Aorta (tissue), 5 donors: ENCODE data around the gene PRKAR1B. TPM values are rescaled to one million over a fixed set of nuclear protein-coding genes. Genes with fewer than 3 reads are reported as not detected.

ENCODE experiments used
- ATAC-seq: fragments of 200-7000 bp; cut with Tn5 transposase; one replicate; pipeline ENCODE4 v1.9.1; 2022; ENCODE audit warnings: moderate library complexity; ENCODE audit not compliant: low FRiP score
- DNase-seq, 2 donors: peaks; one replicate each; pipeline ENCODE4 v3.0.0-alpha.2; 2020
- H3K27ac ChIP-seq, 2 donors: one replicate each; pipeline ENCODE4 v1.5.1; 2013; ENCODE audit warnings: low read length in 2 of 2, mild to moderate bottlenecking in 2 of 2, moderate library complexity in 2 of 2, control low read depth in 1 of 2, inconsistent platforms in 1 of 2, low read depth in 1 of 2
- H3K27me3 ChIP-seq, 2 donors: one replicate each; pipeline ENCODE4 v1.6.1; 2013; ENCODE audit warnings: control low read depth in 1 of 2, low read length in 1 of 2, mild to moderate bottlenecking in 1 of 2, moderate library complexity in 1 of 2; ENCODE audit not compliant: insufficient read depth in 2 of 2, control insufficient read depth in 1 of 2
- H3K36me3 ChIP-seq, 2 donors: one replicate each; pipeline ENCODE4 v1.6.1; 2013; ENCODE audit warnings: control low read depth in 1 of 2, low read length in 1 of 2, mild to moderate bottlenecking in 1 of 2; ENCODE audit not compliant: insufficient read depth in 2 of 2, control insufficient read depth in 1 of 2
- H3K4me1 ChIP-seq, 2 donors: one replicate each; pipeline ENCODE4 v1.6.1; 2013; ENCODE audit warnings: low read length in 2 of 2, control low read depth in 1 of 2, mild to moderate bottlenecking in 1 of 2, moderate library complexity in 1 of 2; ENCODE audit not compliant: insufficient read depth in 2 of 2, control insufficient read depth in 1 of 2
- H3K4me3 ChIP-seq, 2 donors: one replicate each; pipeline ENCODE4 v1.5.1; 2013; ENCODE audit warnings: low read length in 2 of 2, control low read depth in 1 of 2, mild to moderate bottlenecking in 1 of 2
- H3K9me3 ChIP-seq: one replicate; pipeline ENCODE4 v1.6.1; 2013; ENCODE audit warnings: mild to moderate bottlenecking, low read length; ENCODE audit not compliant: control insufficient read depth
- WGBS, 2 donors: extraction: QIAGEN DNeasy Blood & Tissue Kit; methylation state at CpG; one replicate each; pipeline ENCODE4 v1.1.7; 2013; 5-methylcytosine and 5-hydroxymethylcytosine counted together
- intact Hi-C, 2 donors: fragments of 100-400 bp; cut with DNase I; formaldehyde crosslinking; loops; one replicate each; pipeline versions ENCODE4 v1.14.2 to v1.15.0; 2022
- polyA plus RNA-seq, 2 donors: library from polyadenylated mRNA; stranded (reverse); fragments of 200-250 nt; gene quantifications; one replicate each; pipeline ENCODE4 v1.2.3, GENCODE V29; 2013
- total RNA-seq, 2 donors: library from RNA; stranded (reverse); fragmentation: NEBNext Ultra II Directional; extraction: Animal tissue kit (Norgen Biotek cat#: 25700); gene quantifications; one replicate each; pipeline ENCODE4 v1.2.1, GENCODE V29; 2021
- donor health status: healthy with polysubstance abuse.
- donor health status: Bipolar disorder and iron deficiency.
- donor health status: DM: no; HTN: no; CAD: no.
- donor health status: DM: no; HTN: no; CAD: no.
- donor health status: DM: yes; HTN: yes; CAD: no.

The PRKAR1B gene
- total and polyA plus RNA-seq, 4 donors, result 6.6 to 16.2 (median 14.1) TPM

DNA sequence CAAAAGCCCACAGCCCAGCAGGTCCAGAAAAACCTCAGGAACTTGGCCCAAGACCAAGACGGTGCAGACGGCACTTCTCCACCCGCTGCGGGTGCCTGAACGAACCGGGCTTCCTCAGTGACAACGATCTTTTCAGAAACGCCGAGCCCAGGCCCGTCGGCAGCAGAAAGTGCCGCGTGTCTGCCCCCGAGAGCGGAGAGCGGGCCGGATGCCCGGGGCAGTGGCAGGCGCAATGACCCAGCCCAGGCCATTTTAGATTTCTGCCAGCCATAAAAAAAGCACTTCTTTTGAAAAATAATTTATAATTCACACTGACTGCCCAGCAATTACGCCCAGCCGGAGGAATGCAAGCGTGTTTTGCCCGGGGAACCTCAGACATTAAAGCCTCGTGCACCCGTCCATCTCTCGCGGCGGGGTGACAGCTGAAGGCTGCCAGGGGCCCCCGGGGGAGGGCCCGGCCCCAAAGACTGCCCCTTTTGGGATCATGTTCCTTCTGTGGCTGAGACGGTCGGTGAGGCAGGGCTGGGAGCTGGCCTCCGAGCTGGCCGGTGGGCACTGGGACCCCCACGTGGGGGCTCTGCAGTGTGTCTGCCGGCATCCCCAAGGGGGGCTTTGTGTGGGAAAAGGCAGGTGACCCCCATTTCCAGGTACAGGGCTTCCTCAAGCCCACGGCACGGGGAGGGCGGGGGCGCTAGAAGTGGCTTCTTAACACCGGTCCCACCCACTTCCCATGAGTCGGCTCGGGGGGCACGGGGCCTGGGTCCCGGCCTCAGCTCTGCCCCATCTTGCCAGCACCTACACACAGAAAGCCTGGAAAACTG, 136.1 kb downstream of the PRKAR1B start:
- Histone ChIP-seq H3K4me1 (no peaks in the 10 kb centered on the region), H3K27ac (peak overlapping the region in 1 of 2 donors; percentile 13)
- WGBS, 2 donors, result 9 to 12% methylated on average over 45 of the region's 45 CpGs

DNA sequence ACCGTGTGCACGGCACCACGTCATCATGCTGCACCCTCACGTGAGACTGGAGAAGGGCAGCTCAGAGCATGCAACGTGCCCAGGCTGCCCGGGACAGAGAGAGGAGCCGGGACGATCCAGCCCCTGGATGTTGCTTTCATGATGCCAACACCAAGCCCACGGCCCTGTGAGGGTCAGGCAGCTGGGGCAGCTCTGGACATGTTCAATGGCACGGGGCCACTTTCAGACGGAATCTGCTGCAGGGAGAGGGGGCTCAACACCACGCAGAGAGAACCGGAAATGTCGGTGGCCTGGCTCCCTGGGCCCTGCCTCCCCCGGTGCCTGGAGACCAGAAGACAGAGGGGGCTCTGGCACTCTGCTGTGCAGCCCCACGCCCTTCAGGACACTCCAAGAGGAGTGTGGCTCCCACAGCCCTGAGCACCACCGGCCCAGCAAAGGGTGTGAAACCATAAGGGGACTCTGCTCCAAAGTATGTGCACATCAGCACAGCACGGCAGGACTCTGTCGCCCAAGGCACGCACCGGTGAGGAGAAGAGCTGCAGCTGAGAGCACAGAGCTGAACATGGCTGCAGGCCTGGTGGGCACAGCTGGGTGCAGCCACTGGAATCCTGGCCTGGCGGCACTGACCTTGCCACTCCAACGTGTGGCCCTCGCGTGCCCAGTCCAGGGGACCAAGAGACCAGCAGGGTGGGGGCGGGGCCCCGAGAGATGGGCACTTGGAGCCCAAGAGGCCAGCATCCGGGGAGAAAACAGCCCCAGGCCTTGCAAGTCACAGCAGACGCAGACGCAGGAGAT, 137.1 kb downstream of the PRKAR1B start:
- Histone ChIP-seq H3K4me1 (no peaks in the 10 kb centered on the region), H3K27ac (peak overlapping the region in 1 of 2 donors; percentile 3), H3K9me3 (no peaks in the 10 kb centered on the region), H3K36me3 (no peaks in the 10 kb centered on the region), H3K4me3 (no peak overlapping the region), H3K27me3 (no peaks in the 10 kb centered on the region)
- DNase-seq (peak in 1 of 2 donors; percentile 46), ATAC-seq (no peak)
- 88 to 93% methylated on average over 29 to 30 of the region's 30 CpGs for WGBS, 2 donors
- intact Hi-C loops, result loop anchor here in 1 of 2 donors (10.0 kb wide), 1 partner anchor 45 kb away; no protein-coding TSS in a partner anchor

More for the DNA sequence above, 136.1 kb downstream of the PRKAR1B start:
- peak in 1 of 2 donors; percentile 62 for DNase-seq
- no peaks in the 10 kb centered on the region for H3K36me3 ChIP-seq
- peak; percentile 55 for ATAC-seq
- H3K9me3 ChIP-seq, result no peaks in the 10 kb centered on the region
- intact Hi-C loops, result loop anchor here in 1 of 2 donors (10.0 kb wide), 1 partner anchor 46 kb away; no protein-coding TSS in a partner anchor
- no peaks in the 10 kb centered on the region for H3K27me3 ChIP-seq
- no peak overlapping the region for H3K4me3 ChIP-seq

DNA sequence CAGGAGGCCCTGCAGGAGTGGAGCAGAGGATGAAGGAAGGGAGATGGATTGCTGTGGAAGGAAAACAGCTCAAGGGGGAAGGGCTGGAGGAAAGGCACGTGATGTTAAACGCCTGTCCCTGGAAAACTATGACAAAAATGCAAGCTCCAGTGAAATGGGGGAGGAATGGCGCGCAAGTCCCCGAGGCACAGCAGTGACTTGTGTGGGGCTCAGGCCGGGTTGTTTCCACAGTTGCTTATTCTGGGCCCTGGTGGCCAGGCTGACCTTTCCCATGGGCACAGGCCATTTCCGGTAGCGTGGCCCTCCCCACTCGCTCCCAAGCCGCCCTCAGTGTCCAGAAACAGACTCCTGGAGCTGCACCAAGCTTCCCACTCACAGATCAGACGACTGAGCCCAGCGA, 139.3 kb downstream of the PRKAR1B start:
- DNase-seq (peak; percentile 72 to 88), ATAC-seq (peak; percentile 76)
- intact Hi-C loops, result no loop called here
- WGBS, 2 donors, result 8 to 26% methylated on average over 12 of the region's 12 CpGs
- no peak overlapping the region for H3K4me3 ChIP-seq
- no peaks in the 10 kb centered on the region for H3K36me3 ChIP-seq
- no peaks in the 10 kb centered on the region for H3K27me3 ChIP-seq
- no peaks in the 10 kb centered on the region for H3K9me3 ChIP-seq
- no peaks in the 10 kb centered on the region for H3K4me1 ChIP-seq
- peak overlapping the region in 1 of 2 donors; percentile 18 for H3K27ac ChIP-seq

DNA sequence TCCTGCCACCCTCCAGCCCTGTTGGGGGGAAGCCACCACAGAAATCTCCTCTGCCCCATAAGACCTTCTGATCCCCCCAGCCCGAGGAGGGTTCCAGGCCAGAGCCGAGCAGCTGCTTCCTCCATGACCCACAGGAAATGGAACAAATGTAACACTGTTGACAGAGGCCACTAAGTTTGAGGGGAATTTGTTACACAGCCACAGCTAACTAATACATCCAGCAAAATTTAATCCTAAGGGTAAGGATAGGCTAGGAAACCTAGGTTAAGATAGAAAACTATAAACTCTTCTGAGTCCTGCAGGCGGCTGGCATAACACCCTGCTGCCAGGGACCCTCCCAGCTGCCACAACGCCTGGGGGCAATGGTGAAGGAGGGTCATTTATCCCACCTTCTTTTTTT, 140.6 kb downstream of the PRKAR1B start:
- intact Hi-C loops, result no loop called here
- H3K9me3 ChIP-seq, result no peaks in the 10 kb centered on the region
- 97 to 100% methylated on average over 4 of the region's 4 CpGs for WGBS, 2 donors
- H3K36me3 ChIP-seq, result no peaks in the 10 kb centered on the region
- H3K27ac ChIP-seq, result no peak overlapping the region
- ATAC-seq (no peak), DNase-seq (no peak)
- no peaks in the 10 kb centered on the region for H3K4me1 ChIP-seq
- H3K4me3 ChIP-seq, result no peak overlapping the region
- no peaks in the 10 kb centered on the region for H3K27me3 ChIP-seq

DNA sequence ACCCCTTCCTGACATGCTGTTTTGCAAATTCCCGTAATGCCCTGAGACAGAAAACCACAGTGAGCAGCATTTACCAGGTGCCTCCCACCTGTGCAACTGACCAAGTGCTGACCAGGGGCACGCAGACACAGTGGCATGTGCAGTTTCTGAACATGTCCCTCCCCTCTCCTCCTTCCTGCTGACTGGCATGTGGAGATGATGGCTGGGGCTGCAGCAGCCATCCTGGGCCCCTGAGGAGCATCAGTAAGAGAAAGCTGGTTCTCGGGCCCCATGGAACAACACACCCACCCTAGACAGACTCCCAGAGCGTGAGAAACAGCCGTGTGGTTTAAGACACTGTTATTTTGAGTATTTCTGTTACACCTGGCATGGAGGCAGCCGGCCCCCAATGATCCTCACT, 141.2 kb downstream of the PRKAR1B start:
- H3K4me1 ChIP-seq, result no peaks in the 10 kb centered on the region
- H3K36me3 ChIP-seq, result no peaks in the 10 kb centered on the region
- ATAC-seq (no peak), DNase-seq (peak in 1 of 2 donors; percentile 23)
- no peak overlapping the region for H3K27ac ChIP-seq
- intact Hi-C loops, result no loop called here
- H3K4me3 ChIP-seq, result no peak overlapping the region
- 96 to 97% methylated on average over 6 of the region's 6 CpGs for WGBS, 2 donors
- no peaks in the 10 kb centered on the region for H3K27me3 ChIP-seq
- H3K9me3 ChIP-seq, result no peaks in the 10 kb centered on the region

DNA sequence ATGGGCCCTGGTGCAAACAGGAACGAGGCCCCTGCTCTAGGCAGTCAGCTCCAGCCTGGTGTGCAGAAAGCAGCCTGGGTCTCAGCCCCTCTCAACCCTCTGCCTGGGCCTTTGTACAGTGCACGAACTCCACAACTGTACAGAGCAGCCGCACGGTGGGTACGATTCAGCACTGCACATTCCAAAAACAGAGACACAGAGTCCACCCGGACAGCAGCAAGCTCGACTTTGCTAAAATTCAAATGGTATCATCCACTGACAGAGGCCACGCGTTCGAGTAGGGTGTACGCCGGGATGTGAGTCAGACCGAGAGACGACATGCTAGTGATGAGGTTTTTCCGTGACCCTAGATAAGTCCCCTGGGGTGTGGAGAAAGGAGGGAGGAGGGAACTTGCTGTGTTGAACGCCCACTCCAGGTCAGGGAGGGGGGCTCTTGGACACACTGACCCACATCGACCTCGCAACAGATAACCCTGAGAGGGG, 141.8 kb downstream of the PRKAR1B start:
- DNase-seq (peak in 1 of 2 donors; percentile 46), ATAC-seq (no peak)
- Histone ChIP-seq H3K27ac (no peak overlapping the region), H3K4me3 (no peak overlapping the region), H3K9me3 (no peaks in the 10 kb centered on the region), H3K36me3 (no peaks in the 10 kb centered on the region), H3K4me1 (no peaks in the 10 kb centered on the region), H3K27me3 (no peaks in the 10 kb centered on the region)
- WGBS, 2 donors, result 93 to 94% methylated on average over 18 of the region's 18 CpGs
- intact Hi-C loops, result no loop called here

DNA sequence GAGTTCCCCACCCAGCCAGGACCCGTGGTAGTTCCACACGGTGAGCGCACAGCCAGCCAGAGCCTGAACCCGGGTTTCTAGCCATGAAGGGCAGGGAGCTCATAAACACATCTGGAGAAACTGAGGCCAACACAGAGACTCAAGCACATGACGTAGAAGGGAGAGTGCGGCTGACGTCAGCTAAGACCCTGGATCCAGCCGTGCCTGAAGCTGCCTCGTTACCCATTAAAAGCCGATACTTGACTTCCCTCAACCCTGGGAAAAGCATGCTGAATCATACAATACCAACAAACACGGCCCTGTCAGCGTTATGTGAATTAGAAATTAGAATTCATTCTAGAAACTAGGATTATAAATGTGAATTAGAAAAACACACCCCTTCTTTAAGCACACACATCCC, 142.3 kb downstream of the PRKAR1B start:
- ATAC-seq, result no peak
- DNase-seq, result peak in 1 of 2 donors; percentile 22
- Histone ChIP-seq H3K4me3 (no peak overlapping the region), H3K27me3 (no peaks in the 10 kb centered on the region), H3K36me3 (no peaks in the 10 kb centered on the region), H3K9me3 (no peaks in the 10 kb centered on the region), H3K27ac (no peak overlapping the region), H3K4me1 (no peaks in the 10 kb centered on the region)
- intact Hi-C loops, result no loop called here
- 96 to 97% methylated on average over 12 of the region's 12 CpGs for WGBS, 2 donors

DNA sequence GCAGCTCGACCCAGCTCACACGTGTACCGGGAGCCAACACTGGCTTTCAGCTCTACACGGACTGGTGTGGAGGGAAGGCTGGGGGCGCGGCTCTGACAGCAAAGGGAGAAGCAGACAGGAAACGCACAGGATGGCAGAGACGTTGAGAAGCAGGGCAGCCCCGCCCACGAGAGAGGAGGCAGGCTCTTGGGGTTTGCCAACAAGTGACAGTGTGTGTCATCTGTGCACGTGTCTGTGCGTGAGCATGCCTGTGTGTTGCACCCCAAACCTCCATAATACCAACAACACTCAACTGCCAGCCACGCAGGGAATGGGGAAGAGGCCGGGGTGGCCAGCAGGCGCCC, 143.0 kb downstream of the PRKAR1B start:
- no peaks in the 10 kb centered on the region for H3K27me3 ChIP-seq
- peak in 1 of 2 donors; percentile 69 for DNase-seq
- WGBS, 2 donors, result 88 to 90% methylated on average over 15 of the region's 15 CpGs
- no peak overlapping the region for H3K27ac ChIP-seq
- ATAC-seq, result no peak
- H3K9me3 ChIP-seq, result no peaks in the 10 kb centered on the region
- H3K4me1 ChIP-seq, result no peaks in the 10 kb centered on the region
- no peak overlapping the region for H3K4me3 ChIP-seq
- intact Hi-C loops, result no loop called here
- H3K36me3 ChIP-seq, result no peaks in the 10 kb centered on the region
